Epithelial cell of proximal tubule (primary cell): ENCODE results near the gene CORO1A. TPM values are rescaled to one million over a fixed set of nuclear protein-coding genes. Genes with fewer than 3 reads are reported as not detected.

Experiments used
- DNase-seq: peaks from one replicate; pipeline ENCODE4 v3.0.0-alpha.2; 2011; ENCODE audit warnings: low read depth
- H3K4me3 ChIP-seq: 2 replicates; pipeline ENCODE4 v1.5.1; 2011; ENCODE audit warnings: low read depth, mild to moderate bottlenecking, low read length
- total RNA-seq: library from RNA; depleted of rRNA; stranded (reverse); fragments of >200 nt; gene quantifications from 2 replicates; pipeline ENCODE4 v1.2.3, GENCODE V29; 2015
- TF ChIP-seq, protein P1 (sequence below): conservative IDR thresholded peaks from 2 replicates; pipeline ENCODE4 v1.5.1; 2012; ENCODE audit warnings: low read depth, mild to moderate bottlenecking, low read length

The CORO1A gene
- total RNA-seq, result 24.1 and 26.3 TPM in 2 replicates

DNA sequence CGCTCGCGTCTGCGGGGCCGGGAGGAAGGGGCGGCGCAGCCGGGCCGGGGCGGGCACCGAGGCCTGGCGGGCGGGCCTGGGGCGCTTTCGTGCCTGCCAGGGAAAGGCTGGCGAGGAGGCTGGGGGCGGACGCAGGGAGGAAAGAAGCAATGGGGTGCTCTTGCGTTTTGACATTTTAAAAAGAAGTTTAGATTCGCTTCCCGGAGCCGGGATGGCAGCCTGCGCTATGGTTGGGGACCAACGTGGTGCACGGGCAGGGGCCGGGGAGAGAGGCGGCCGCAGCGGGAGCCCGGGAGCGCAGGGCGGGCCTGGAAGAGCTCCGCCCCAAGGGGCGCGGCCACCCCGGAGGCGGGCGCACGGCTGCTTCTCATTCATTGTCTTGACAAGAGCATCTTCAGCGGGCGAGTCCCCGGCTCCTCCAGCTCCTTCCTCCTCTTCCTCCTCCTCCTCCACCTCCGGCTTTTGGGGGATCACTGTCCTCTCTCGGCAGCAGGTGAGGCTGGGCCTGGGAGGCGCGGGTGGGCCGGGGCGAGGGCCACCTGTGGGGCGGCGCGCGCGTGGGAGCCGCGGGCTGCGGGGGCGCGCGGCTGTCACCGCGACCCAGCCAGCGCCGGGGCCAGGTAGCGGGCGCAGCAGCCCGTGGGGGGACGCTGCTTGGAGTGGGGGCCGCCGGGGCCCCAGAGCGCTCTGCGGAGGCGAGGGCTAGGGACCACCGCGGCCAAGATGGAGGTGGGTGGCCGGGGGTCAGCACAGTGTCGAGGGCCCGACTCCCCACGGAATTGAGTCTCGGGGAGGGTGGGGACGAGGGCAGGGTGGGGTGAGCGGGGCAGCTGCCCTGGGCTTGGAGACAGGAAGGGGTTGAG, at the start of gene CORO1A:
CORO1A (plus strand) TSS at position 370 of the 863 bp plus-strand sequence. CDS start 1,608 bp downstream, outside the sequence.
- TF ChIP-seq, protein P1, sequence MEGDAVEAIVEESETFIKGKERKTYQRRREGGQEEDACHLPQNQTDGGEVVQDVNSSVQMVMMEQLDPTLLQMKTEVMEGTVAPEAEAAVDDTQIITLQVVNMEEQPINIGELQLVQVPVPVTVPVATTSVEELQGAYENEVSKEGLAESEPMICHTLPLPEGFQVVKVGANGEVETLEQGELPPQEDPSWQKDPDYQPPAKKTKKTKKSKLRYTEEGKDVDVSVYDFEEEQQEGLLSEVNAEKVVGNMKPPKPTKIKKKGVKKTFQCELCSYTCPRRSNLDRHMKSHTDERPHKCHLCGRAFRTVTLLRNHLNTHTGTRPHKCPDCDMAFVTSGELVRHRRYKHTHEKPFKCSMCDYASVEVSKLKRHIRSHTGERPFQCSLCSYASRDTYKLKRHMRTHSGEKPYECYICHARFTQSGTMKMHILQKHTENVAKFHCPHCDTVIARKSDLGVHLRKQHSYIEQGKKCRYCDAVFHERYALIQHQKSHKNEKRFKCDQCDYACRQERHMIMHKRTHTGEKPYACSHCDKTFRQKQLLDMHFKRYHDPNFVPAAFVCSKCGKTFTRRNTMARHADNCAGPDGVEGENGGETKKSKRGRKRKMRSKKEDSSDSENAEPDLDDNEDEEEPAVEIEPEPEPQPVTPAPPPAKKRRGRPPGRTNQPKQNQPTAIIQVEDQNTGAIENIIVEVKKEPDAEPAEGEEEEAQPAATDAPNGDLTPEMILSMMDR, result no peak
- DNase-seq, result no peak
- peak within 1 kb of the TSS; percentile 60 for H3K4me3 ChIP-seq

DNA sequence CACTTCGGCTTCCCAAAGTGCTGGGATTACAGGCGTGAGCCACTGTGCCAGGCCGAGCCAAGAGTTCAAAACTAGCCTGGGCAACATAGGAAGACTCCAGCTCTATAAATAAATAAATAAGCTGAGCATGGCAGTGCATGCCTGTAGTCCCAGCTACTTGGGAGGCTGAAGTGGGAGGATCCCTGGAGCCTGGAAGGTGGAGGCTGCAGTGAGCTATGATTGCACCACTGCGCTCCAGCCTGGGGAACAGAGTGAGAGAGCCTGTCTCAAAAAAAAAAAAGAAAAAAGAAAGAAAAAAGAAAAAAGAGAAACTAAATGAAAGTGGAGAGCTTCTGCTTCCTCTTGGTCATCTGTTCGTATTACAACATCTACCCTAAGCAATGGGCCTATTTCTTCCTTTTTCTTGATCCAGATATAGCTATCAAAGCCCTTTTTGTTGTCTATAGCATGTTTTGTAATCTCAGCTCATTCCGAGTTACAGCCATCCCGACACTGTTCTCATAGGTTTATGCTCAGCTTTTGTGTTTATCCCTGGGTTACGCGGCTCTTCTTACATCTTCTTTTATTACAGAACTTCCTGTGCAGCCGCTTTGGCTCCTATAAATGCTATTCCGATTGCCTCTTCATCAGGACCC, 46.3 kb upstream of the CORO1A start:
- TF ChIP-seq, protein P1, result no peak
- DNase-seq, result no peak

DNA sequence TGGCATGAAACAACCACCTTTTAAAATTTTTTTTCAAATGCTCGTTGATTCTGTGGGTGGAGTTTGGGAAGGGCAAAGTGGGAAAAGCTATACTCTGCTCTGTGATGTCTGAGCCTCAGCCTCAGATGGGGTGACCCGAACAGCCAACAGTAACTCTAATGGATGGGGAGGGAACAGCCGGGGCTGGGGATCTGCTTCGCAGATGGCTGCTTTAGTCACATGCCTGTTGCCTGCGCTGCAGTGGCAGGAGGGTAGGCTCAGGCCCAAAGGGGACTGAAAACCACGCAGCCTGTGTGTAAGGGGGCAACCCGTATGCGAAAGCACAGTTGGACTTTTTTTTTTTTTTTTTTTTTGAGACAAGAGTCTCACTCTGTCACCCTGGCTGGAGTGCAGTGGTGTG, 45.5 kb upstream of the CORO1A start:
- TF ChIP-seq, protein P1, result no peak
- DNase-seq, result no peak
- H3K4me3 ChIP-seq, result no peak overlapping the region

More for the DNA sequence above, 46.3 kb upstream of the CORO1A start:
- no peak overlapping the region for H3K4me3 ChIP-seq

DNA sequence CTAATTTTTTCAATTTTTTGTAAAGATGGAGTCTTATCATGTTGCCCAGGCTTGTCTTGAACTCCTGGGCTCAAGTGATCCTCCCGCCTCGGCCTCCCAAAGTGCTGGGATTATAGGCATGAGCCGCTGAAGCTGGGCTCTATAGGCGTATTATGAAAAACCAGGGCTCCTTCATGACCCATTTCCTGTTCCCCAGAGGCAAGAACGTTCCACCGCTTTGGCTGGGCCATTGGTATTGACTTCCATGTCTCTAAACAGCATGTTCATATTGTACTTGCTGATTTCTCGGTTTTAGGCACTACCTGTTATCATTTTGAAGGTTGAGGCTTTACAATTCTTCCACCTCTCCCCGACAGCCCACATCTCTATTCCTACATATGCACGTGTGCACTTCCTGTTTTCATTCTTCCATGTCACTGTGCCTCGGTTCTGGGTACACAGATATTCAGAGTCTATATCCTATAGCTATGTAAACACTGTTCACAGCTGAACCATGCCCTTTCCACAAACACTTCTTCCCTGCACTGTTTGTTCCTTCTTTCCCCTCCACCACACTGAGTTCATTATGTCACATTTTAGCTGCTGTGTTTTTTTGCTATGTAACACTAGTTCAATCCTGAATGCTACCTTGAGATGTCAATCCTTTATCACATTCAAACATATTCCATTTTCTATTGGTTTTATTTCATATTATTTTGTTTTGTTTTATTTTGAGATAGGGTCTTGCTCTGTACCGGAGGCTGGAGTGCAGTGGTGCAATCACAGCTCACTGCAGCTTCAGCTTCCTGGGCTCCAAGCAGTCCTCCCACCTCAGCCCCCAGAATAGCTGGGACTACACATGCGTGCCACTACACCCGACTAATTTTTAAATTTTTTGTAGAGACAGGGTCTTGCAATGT, 43.6 kb upstream of the CORO1A start:
- H3K4me3 ChIP-seq, result no peak overlapping the region
- TF ChIP-seq, protein P1, result no peak
- DNase-seq, result no peak

DNA sequence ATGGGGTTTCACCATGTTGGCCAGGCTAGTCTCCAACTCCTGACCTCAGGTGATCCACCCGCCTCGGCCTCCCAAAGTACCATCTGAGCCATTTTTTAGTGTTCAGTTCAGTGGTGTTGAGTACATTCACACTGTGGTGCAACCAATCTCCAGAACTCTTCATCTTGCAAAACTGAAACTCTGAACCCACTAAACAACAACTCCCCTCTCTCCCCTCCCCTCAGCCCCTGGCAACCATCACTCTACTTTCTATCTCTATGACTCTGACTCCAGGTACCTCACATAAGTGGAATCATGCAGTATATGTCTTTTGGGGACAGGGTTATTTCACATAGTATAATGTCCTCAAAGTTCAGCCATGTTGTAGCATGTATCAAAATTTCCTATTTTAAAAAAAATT, 41.7 kb upstream of the CORO1A start:
- TF ChIP-seq, protein P1, result no peak
- no peak for DNase-seq

DNA sequence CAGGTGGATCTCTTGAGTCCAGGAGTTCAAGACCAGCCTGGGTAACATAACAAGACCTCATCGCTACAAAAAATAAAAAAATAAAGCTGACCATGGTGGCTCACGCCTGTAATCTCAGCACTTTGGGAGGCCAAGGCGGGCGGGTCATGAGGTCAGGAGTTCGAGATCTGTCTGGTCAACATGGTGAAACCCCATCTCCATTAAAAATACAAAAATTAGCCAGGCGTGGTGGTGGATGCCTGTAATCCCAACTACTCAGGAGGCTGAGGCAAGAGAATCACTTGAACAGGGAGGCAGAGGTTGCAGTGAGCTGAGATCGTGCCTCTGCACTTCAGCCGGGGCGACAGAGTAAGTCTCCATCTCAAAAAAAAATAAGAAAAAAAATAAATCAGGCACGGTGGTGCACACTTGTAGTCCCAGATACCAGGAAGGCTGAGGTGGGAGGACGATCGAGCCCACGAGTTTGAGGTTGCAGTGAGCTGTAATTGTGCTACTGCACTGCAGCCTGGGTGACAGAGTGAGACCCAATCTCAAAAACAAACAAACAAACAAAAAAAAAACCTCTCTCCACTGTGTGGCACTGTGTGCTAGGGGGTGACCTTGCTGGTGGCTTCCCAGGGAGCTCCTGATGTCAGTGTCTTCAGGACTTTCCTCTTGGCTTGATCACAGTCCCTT, 40.6 kb upstream of the CORO1A start:
- TF ChIP-seq, protein P1, result peak; percentile 23
- H3K4me3 ChIP-seq, result no peak overlapping the region
- DNase-seq, result no peak

More for the DNA sequence above, 41.7 kb upstream of the CORO1A start:
- H3K4me3 ChIP-seq, result no peak overlapping the region
